Stomach smooth muscle (tissue), 2 donors: Measurements from ENCODE around the gene CHCHD6.

Source experiments
- H3K27ac ChIP-seq: one replicate; pipeline ENCODE4 v1.7.0; 2013; ENCODE audit warnings: mild to moderate bottlenecking, low read length, inconsistent platforms
- H3K27me3 ChIP-seq, 2 donors: one replicate each; pipeline ENCODE4 v1.7.0; 2013; ENCODE audit warnings: low read length in 2 of 2; ENCODE audit not compliant: insufficient read depth in 2 of 2, control insufficient read depth in 1 of 2
- H3K36me3 ChIP-seq, 2 donors: one replicate each; pipeline ENCODE4 v1.7.0; 2013; ENCODE audit warnings: low read length in 2 of 2; ENCODE audit not compliant: control insufficient read depth in 2 of 2, insufficient read depth in 2 of 2
- H3K4me1 ChIP-seq: one replicate; pipeline ENCODE4 v1.7.0; 2013; ENCODE audit warnings: low read length; ENCODE audit not compliant: control insufficient read depth, insufficient read depth
- H3K4me3 ChIP-seq, 2 donors: one replicate each; pipeline ENCODE4 v1.7.0; 2013; ENCODE audit warnings: low read length in 2 of 2
- H3K9ac ChIP-seq, 2 donors: one replicate each; pipeline ENCODE4 v1.7.0; 2013; ENCODE audit warnings: low read length in 2 of 2, mild to moderate bottlenecking in 1 of 2
- H3K9me3 ChIP-seq, 2 donors: one replicate each; pipeline ENCODE4 v1.7.0; 2013; ENCODE audit warnings: low read length in 2 of 2; ENCODE audit not compliant: control insufficient read depth in 2 of 2
- donor health status: healthy.
- donor health status: Pancreatic carcinoma.

The CHCHD6 gene

DNA sequence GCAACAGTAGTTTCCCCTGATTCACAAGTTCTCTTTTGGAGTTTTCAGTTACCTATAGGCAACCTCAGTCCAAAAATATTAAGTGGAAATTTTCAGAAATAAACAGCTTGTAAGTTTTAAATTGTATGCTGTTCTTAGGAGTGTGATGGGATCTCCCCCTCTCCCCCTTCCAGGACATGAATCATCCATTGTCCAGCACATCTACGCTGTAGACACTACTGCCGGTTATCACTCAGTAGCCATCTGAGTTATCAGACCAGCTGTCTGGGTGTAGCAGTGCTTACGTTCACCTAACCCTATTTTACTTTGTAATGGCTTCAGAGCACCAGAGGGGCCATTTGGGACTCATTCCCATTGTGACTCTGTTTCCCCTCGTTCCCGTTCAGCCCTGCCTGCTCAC lies 182.2 kb downstream of the CHCHD6 start:
- no peak overlapping the region for H3K27ac ChIP-seq
- no peak overlapping the region for H3K4me3 ChIP-seq
- no peaks in the 10 kb centered on the region for H3K36me3 ChIP-seq
- no peaks in the 10 kb centered on the region for H3K27me3 ChIP-seq
- H3K9me3 ChIP-seq: no peaks in the 10 kb centered on the region
- peaks cover 4% of the 10 kb centered on the region for H3K4me1 ChIP-seq
- no peak overlapping the region for H3K9ac ChIP-seq

DNA sequence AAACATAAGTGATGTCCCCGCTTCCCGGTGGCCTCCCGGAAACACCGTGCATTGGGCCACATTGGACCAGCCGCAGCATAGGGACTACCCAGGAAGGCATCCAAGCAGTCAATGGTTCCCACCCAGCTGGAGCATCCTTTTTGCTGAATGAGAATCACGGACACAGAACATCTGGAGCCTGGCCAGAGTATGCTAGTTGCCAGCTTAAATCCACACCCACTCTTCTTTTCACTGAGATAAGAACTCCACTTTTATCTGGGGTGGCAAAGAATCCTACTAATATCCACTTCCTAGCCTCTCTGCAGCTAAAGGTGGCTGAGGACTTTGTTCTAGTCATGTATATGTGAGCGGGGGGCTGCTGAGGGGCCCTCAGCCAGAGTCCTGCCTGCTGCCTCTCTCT lies 183.6 kb downstream of the CHCHD6 start:
- Histone ChIP-seq H3K4me3 (no peak overlapping the region), H3K9ac (no peak overlapping the region), H3K4me1 (peaks cover 4% of the 10 kb centered on the region), H3K27ac (no peak overlapping the region), H3K36me3 (no peaks in the 10 kb centered on the region), H3K27me3 (no peaks in the 10 kb centered on the region), H3K9me3 (no peaks in the 10 kb centered on the region)

DNA sequence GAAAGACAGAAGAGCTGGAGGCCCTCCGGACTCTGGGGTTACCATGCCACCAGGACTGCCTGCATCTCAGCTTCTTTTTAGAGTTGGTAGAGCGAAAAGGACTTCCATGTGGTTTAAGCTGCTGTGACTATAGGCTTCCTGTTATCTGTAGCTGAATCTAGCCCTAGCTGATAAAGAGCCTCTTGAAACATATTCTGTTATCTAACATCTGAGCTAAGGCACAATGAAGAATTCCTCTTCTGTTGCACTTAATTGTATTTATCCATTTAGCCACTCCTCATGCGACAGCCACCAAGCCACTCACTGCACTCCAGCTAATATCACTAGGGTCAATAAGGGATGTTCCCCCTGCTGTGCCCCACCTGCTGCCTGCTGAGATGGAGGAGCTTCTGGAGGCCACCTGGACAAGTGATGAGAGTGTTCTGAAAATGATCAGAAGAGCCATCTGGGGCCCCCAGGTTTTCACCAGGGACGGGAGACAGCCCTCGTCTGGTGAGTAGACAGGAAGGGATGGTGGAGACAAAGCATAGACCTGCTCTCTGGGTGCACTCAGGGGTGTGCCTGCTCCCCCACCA lies 184.2 kb downstream of the CHCHD6 start:
- Histone ChIP-seq H3K4me1 (peaks cover 3% of the 10 kb centered on the region), H3K27ac (no peak overlapping the region), H3K4me3 (no peak overlapping the region), H3K9me3 (no peaks in the 10 kb centered on the region), H3K27me3 (no peaks in the 10 kb centered on the region), H3K36me3 (no peaks in the 10 kb centered on the region), H3K9ac (no peak overlapping the region)

DNA sequence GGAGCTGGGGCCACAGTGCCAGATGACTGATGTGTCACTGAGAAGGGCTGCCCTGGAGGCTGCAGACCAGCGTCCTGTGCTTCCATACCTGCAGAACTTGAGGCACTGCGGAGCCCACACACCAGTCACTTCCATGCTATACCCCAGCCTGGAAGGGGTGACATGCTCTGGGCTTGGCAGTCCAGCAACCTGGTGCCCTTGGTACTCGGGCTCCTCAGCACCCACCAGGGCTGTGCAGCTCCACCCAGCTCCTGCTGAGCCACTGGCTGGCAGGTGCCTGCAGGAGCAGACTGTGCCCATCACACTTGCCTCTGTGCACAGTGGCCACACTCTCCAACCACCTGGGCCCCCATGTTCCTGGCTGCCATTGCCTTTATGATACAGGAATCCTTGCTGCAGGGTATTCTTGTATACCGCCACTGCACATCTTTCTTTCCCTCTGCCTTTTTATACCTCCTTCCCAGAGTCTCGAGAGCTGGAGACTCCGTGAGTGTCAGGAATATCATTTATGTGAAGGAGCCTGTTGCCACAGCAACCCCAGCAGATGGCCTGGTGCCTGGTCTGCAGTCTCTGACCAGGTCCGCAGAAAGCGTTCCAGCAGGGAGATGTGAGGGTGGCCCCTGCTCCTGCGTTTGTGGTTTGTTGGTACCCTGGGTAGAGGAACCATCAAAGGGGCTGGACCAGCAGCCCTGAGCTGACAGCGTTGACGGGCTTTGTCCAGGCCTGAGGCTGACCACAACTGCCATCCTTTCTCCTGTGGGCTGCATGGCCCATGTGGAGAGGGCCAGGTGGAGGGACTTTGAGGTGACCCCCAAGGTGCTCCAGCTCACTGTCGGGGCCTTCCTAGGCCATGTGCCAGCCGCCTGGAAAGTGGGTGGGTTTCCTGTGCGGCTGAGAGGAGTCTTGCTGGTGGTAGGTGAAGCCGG lies 185.5 kb downstream of the CHCHD6 start:
- H3K4me3 ChIP-seq: no peak overlapping the region
- no peaks in the 10 kb centered on the region for H3K36me3 ChIP-seq
- H3K27ac ChIP-seq: no peak overlapping the region
- H3K4me1 ChIP-seq: no peaks in the 10 kb centered on the region
- H3K9ac ChIP-seq: no peak overlapping the region
- H3K27me3 ChIP-seq: no peaks in the 10 kb centered on the region
- H3K9me3 ChIP-seq: no peaks in the 10 kb centered on the region

DNA sequence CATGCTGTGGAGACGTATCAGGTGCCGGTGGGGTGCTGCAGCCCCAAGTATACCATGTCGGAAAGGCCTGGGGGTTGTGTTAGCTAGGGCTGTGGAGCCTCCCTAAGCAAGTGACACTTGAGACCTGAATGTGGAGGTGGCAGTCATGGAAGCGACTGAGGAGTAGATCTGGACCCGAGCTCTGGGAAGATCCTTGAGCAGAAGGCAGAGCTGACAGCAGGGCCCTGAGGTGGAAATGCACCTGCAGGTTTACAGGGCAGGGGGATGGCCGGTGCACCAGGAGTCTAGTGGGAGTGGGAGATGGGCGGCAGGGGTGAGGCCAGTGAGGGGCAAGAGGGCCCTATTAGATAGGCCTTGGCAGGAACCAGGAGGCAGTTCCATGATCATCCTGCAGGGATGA lies 187.1 kb downstream of the CHCHD6 start:
- no peak overlapping the region for H3K27ac ChIP-seq
- no peaks in the 10 kb centered on the region for H3K9me3 ChIP-seq
- no peak overlapping the region for H3K9ac ChIP-seq

DNA sequence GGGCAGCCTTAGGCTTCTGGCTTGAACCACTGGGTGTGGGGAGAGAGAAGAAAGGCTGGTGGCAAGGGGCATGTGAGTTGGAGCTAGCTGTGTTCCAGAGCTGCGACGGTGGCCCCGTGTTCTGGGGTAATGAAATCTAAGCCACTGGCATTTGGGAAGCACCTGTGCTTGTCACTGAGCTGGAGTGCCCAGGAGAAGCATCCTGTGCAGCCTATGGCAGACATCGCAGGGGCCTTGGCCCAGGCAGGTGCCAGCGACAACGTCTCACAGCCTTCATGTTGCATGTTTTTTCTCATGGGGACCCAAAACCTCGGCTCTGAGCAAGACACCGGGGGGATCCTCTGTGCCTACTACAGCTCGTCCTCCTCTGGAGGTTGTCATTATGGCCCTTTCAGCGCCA lies 187.8 kb downstream of the CHCHD6 start:
- H3K4me3 ChIP-seq: no peak overlapping the region
- peaks cover 5% of the 10 kb centered on the region for H3K4me1 ChIP-seq
- H3K9ac ChIP-seq: no peak overlapping the region
- no peaks in the 10 kb centered on the region for H3K27me3 ChIP-seq
- H3K27ac ChIP-seq: no peak overlapping the region
- H3K9me3 ChIP-seq: no peaks in the 10 kb centered on the region
- no peaks in the 10 kb centered on the region for H3K36me3 ChIP-seq

More for the DNA sequence above, 187.1 kb downstream of the CHCHD6 start:
- H3K36me3 ChIP-seq: no peaks in the 10 kb centered on the region
- H3K4me1 ChIP-seq: peaks cover 3% of the 10 kb centered on the region
- no peaks in the 10 kb centered on the region for H3K27me3 ChIP-seq
- H3K4me3 ChIP-seq: no peak overlapping the region

DNA sequence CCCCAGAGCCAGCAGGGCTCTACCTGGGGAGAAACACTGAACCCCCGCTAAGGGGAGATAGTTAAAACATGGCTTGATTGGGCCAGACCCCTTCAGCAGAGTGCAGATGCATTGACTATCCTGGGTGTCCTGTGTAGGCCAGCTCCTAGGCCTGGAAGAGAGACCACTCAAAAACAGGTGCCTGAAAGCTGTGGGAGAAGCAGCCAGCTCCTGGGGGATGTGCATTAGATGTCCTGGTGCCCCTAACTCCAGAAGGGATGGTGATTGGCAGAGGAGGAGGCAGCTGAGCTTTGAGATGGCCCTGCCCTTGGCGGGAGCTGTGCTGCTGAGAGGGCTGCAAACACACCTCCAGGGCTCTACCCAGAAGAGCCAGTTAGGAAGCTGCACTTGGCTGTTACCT lies 189.6 kb downstream of the CHCHD6 start:
- H3K4me1 ChIP-seq: peaks cover 5% of the 10 kb centered on the region

DNA sequence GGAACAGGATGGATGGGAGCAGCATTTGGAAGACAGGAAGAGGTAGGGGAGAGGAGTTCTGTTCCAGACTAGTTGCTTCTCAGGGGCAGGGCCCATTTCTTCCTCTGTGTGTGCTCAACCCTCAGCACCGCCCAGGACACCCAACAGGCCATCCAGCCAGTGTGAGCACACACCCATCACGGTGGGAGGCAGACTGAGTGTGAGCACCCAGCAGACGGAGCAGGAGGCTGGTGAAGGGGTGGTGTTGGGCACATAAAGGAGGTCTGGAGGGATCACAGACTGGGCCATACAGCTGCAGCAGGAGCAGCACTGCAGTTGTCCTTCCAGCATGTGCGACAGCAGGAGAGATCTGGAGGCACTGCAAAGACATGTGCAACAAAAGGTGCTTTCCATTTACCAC lies 190.4 kb downstream of the CHCHD6 start:
- Histone ChIP-seq H3K4me3 (no peak overlapping the region), H3K9ac (no peak overlapping the region), H3K36me3 (no peaks in the 10 kb centered on the region), H3K27me3 (no peaks in the 10 kb centered on the region), H3K9me3 (no peaks in the 10 kb centered on the region), H3K27ac (no peak overlapping the region), H3K4me1 (peaks cover 5% of the 10 kb centered on the region)

More for the DNA sequence above, 189.6 kb downstream of the CHCHD6 start:
- no peak overlapping the region for H3K9ac ChIP-seq
- H3K4me3 ChIP-seq: no peak overlapping the region
- no peaks in the 10 kb centered on the region for H3K27me3 ChIP-seq
- H3K9me3 ChIP-seq: no peaks in the 10 kb centered on the region
- no peaks in the 10 kb centered on the region for H3K36me3 ChIP-seq
- H3K27ac ChIP-seq: no peak overlapping the region

DNA sequence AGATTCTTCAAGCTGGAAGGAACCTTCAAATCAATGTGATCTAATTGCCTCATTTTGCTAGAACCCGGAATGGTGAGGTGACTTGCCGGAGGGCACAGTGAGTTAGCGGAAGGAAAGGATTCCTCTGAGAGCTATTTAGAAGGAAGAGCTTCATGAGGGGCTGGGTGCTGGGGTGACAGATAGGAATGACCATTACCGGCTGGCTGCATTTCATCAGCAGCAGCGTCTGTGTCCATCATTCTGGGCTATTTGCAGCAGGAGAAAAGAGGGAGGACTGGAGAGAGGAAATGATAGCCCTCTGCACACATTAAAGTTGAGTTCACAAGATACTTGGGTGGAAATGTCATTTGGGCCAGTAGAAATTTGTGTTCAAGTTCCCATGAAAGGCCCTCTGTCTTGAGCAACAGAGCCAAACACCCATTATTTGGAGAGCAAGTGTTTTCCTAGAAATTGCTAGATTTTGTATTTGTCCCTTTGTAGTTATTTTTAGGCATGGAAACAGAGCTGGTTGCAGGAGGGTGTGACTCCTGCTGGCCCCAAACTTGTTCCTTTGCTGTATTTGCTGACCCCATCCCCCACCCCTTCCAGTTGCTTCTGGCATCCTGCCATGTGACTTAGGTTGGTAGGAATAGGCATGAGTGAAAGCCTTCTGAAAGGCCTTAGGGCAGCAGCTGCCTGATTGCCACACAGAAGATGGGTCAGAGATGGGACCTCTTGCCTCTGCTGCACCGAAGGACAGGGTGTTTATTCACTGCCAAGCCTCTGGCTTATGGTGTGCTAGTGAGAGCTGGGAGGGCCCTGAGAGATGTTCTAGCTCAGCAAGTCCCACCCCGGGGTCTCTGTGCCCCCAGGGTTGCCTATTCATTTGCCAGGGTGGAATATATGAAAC lies 191.4 kb downstream of the CHCHD6 start:
- H3K27ac ChIP-seq: no peak overlapping the region

DNA sequence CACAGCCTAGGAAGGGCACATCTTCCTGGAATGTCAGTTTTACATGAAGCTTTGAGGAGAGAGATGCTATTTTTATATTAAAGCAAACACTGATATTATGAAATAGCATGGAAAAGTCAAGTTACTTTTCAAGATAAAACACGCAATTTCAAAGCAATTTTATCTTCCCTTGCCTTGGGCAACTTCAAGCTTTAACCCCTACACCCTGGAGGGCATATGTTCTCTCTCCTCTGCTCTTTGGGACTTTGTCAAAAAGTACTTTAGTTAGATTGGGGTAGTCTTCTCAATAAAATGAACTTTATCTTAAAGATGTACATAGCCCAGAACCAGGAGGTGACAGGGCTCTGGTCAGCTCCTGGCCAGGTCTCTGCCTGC lies 192.0 kb downstream of the CHCHD6 start:
- H3K27me3 ChIP-seq: no peaks in the 10 kb centered on the region
- peaks cover 5% of the 10 kb centered on the region for H3K4me1 ChIP-seq
- H3K4me3 ChIP-seq: no peak overlapping the region
- no peak overlapping the region for H3K27ac ChIP-seq
- H3K9ac ChIP-seq: no peak overlapping the region
- H3K9me3 ChIP-seq: no peaks in the 10 kb centered on the region
- H3K36me3 ChIP-seq: no peaks in the 10 kb centered on the region

More for the DNA sequence above, 191.4 kb downstream of the CHCHD6 start:
- no peak overlapping the region for H3K9ac ChIP-seq
- H3K9me3 ChIP-seq: no peaks in the 10 kb centered on the region
- no peaks in the 10 kb centered on the region for H3K36me3 ChIP-seq
- peaks cover 5% of the 10 kb centered on the region for H3K4me1 ChIP-seq
- H3K4me3 ChIP-seq: no peak overlapping the region
- H3K27me3 ChIP-seq: no peaks in the 10 kb centered on the region
